ENCODE data around the gene LMAN1L. TPM values are rescaled to one million over a fixed set of nuclear protein-coding genes. Genes with fewer than 3 reads are reported as not detected.

The LMAN1L gene
- total RNA-seq, 1 experiment from 2014 or later: not detected

DNA sequence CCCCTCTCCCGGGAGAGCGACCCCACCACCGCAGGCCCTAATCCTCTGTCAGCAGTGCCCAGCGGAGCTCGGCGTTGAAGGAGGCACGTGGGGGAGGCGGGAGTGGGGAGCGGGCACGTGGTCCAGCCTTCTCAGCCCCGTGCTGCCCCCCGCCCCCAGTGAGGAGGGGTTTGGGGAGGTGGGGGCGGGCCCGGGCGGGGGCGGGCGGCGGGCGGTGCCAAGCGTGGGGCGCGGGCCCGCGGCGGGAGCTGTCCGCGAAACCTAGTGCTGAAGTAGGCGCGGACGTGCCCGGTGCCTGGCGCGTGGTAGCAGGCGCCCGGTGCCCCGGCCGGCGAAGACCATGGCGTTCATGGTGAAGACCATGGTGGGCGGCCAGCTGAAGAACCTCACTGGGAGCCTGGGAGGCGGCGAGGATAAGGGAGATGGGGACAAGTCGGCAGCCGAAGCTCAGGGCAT is 13.8 kb downstream of the LMAN1L start, which contains the start of gene CPLX3:
CPLX3 (plus strand) TSS at position 264 of the 456 bp plus-strand sequence; CDS start at position 341, 77 bp downstream.
- no peak for DNase-seq (ENCODE audit: low read depth, low spot score)
- in situ Hi-C loops (cut with HindIII; ENCODE audit: low pct_unique_long_range_greater_than_20kb, low sequenced_read_pairs): no loop called here

GRCh38 chr15:74826921-74827320 is 14.3 kb downstream of the LMAN1L start:
- in situ Hi-C loops (cut with HindIII; ENCODE audit: low pct_unique_long_range_greater_than_20kb, low sequenced_read_pairs): no loop called here
- DNase-seq (ENCODE audit: low read depth, low spot score): no peak

DNA sequence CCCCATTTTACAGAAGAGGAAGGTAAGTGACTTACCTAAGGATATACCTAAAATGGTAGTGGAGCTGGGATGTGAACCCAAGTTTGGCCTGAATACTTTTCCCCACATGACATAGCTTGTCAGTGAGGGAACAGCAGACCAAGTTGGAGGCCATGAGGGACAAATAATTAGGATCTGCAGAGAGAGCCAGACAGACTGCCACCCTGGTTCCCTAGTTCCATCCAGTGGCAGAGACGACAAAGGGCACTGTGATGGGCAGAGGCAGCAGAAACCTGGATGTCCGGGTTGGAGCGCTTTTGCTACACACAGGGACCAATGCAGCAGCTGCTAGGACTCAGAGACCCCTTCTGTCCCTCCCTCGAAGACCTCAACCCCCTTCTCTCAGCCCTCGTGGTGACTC is 15.0 kb downstream of the LMAN1L start:
- no peak for DNase-seq (ENCODE audit: low read depth, low spot score)
- in situ Hi-C loops (cut with HindIII; ENCODE audit: low pct_unique_long_range_greater_than_20kb, low sequenced_read_pairs): no loop called here

DNA sequence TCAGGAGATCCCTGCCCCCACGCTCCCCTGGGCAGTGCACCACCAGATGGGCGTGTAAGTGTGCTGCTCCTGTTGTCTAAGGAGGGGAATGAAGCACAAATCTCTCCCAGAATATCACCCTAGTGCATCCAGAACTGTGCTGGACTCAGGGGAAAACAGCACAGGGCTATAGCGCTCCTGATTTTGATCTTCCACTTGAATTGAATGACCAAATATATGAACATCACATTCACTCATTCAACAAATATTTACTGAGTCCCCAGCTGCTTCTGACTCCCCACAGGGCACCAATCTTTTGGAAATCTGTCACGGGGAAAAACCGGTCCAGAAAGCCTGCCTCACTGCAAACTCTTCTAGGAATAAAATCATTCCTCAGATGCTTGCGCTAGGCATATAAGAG is 16.2 kb downstream of the LMAN1L start:
- in situ Hi-C loops (cut with HindIII; ENCODE audit: low pct_unique_long_range_greater_than_20kb, low sequenced_read_pairs): no loop called here
- DNase-seq (ENCODE audit: low read depth, low spot score): no peak

DNA sequence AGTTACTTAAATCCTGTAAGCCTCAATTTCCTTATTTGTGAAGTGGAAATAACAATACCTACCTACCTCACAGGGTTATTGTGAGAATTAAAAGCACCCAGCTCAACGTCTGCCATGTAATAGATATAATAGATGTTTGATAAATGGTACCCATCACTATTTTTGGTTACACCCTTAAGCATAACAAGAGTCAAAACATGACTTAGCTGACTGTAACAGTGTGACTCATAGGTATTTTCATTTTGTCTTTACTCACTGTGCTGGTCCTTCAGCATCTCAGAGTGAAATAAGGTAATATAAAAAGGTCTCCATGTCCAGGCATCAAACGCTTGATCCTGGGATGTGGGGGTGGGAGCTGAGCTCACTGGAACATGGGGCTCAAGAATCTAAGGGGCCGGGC is 16.9 kb downstream of the LMAN1L start:
- in situ Hi-C loops (cut with HindIII; ENCODE audit: low pct_unique_long_range_greater_than_20kb, low sequenced_read_pairs): no loop called here
- DNase-seq (ENCODE audit: low read depth, low spot score): no peak

- in situ Hi-C loops (cut with HindIII; ENCODE audit: low pct_unique_long_range_greater_than_20kb, low sequenced_read_pairs): no loop called here
- DNase-seq (ENCODE audit: low read depth, low spot score): no peak
Observed at GRCh38 chr15:74829991-74830390, 17.4 kb downstream of the LMAN1L start.

DNA sequence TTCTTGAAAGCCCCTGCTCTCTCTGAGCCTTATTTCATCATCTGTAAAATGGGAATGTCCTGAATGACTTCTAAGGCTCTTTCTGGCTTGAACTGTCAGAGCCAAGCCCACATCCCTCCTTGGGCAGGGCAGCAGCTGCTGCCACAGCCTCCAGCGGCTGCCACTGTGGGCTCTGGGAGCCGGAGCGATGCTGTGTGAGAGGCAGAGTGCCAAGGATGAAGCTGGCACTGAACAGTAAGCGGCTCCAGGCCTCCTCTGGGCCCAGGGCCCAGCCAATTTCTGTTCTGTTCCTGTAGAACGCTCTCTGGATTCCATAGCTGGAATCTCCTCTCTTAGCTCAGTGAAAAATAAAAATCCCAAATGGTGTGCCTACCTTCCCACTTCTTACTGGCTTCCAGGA is 18.2 kb downstream of the LMAN1L start:
- in situ Hi-C loops (cut with HindIII; ENCODE audit: low pct_unique_long_range_greater_than_20kb, low sequenced_read_pairs): no loop called here
- no peak for DNase-seq (ENCODE audit: low read depth, low spot score)

- DNase-seq (ENCODE audit: low read depth, low spot score): no peak
- in situ Hi-C loops (cut with HindIII; ENCODE audit: low pct_unique_long_range_greater_than_20kb, low sequenced_read_pairs): no loop called here
Observed at GRCh38 chr15:74831813-74832495, 19.3 kb downstream of the LMAN1L start.

- in situ Hi-C loops (cut with HindIII; ENCODE audit: low pct_unique_long_range_greater_than_20kb, low sequenced_read_pairs): no loop called here
- no peak for DNase-seq (ENCODE audit: low read depth, low spot score)
Observed at GRCh38 chr15:74832826-74833225, 20.2 kb downstream of the LMAN1L start.

GRCh38 chr15:74833376-74834107 is 20.9 kb downstream of the LMAN1L start:
- in situ Hi-C loops (cut with HindIII; ENCODE audit: low pct_unique_long_range_greater_than_20kb, low sequenced_read_pairs): no loop called here
- DNase-seq (ENCODE audit: low read depth, low spot score): no peak

DNA sequence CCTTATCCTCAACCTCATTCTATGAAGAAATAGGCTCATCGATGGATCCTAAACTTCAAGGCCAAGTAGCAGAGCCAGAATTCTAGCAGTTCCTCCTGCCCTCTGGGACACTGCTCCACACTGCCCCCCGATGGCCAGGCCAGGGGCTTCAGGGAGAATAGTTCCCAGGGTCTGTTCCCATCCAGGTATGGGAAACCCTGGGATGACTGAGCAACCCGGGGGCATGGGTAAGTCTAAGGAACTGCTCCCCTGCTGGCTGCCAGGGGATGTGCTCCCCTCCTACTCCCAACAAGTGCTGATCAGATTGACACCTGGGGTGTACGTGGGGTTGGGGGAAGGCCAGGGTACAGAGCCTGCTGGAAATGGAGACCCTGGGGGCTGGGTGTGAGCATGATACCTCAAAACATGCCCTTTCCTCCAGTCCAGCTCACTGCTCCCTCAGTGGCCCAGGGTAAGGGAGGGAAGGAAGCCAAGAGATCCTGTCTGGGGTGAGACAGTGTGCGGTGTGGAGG is 22.7 kb downstream of the LMAN1L start:
- peak; percentile 83 for DNase-seq (ENCODE audit: low read depth, low spot score)
- in situ Hi-C loops (cut with HindIII; ENCODE audit: low pct_unique_long_range_greater_than_20kb, low sequenced_read_pairs): no loop called here

- in situ Hi-C loops (cut with HindIII; ENCODE audit: low pct_unique_long_range_greater_than_20kb, low sequenced_read_pairs): no loop called here
- DNase-seq (ENCODE audit: low read depth, low spot score): no peak
Observed at GRCh38 chr15:74836846-74837245, 24.2 kb downstream of the LMAN1L start.

GRCh38 chr15:74837482-74838136 is 25.0 kb downstream of the LMAN1L start:
- in situ Hi-C loops (cut with HindIII; ENCODE audit: low pct_unique_long_range_greater_than_20kb, low sequenced_read_pairs): no loop called here
- DNase-seq (ENCODE audit: low read depth, low spot score): no peak

GRCh38 chr15:74838137-74838516 is 25.5 kb downstream of the LMAN1L start:
- no peak for DNase-seq (ENCODE audit: low read depth, low spot score)
- in situ Hi-C loops (cut with HindIII; ENCODE audit: low pct_unique_long_range_greater_than_20kb, low sequenced_read_pairs): no loop called here

GRCh38 chr15:74838746-74839525 is 26.3 kb downstream of the LMAN1L start:
- no peak for DNase-seq (ENCODE audit: low read depth, low spot score)
- in situ Hi-C loops (cut with HindIII; ENCODE audit: low pct_unique_long_range_greater_than_20kb, low sequenced_read_pairs): no loop called here

DNA sequence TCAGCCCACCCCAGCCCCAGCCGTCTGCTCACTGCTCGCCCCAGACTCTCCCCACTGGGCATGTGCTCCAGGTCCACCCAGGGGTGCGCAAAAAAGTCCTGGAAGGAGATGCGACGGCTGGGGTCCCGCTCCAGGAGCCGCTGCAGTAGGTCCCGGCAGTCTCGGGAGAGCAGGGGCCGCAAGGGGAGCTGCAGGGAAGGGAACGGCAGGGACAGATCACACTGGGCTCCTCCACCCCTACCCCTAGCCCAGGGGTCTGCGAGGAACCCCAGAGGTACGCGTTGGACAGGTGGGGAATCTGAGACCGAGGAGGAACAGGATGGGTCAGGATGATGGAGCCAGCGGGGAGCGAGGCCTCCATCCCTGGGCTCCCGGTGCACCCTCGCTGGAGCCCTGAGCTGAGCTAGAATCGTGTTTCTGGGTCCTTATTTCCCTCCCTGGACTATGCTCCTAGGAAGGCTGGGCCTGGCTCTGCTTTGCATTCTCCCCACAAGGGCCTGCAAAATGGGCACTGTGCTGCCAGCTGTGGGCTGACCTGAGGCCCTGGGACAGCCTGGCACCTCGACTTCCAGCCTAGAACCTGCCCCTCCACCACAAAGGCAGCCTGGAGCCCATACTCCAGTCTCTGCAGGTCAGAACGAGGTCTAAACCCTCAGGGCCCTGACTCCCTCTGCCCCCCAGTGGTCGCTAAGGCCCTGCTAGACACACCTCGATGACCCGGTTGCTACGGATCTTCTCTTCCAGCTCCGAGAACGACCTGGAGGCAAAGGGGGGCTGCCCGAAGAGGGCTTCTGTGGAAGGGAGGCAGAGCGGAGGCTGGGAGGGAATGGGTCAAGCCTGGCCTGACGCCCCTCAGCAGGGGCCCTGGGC is 27.1 kb downstream of the LMAN1L start:
- no peak for DNase-seq (ENCODE audit: low read depth, low spot score)
- in situ Hi-C loops (cut with HindIII; ENCODE audit: low pct_unique_long_range_greater_than_20kb, low sequenced_read_pairs): no loop called here

Data from SK-MEL-5 (cell line).